Measurements from ENCODE around the gene ATP5PO. TPM values are rescaled to one million over a fixed set of nuclear protein-coding genes. Genes with fewer than 3 reads are reported as not detected.
A peak's percentile ranks its signal among the peaks of the same experiment; 100 is the strongest.

ATP5PO gene
- total RNA-seq, 1 donor, result 114 TPM

DNA sequence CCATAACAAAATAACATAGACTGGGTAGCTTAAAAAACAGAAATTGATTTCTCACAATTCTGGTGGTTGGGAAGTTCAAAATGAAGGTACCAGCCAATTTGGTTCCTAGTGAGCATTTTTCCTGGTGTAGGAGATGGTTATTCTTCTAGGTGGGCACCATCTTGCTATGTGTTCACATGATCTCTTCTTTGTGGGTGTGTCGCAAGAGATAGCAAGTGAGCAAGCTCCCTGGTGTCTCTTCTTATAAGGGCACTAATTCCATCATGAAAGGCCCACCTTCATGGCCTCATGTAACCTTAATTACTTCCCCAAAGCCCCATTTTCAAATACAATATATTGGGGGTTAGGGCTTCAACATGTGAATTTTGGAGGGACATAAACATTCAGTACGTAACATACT is 38.8 kb upstream of the ATP5PO start:
- TF ChIP-seq, protein P1, sequence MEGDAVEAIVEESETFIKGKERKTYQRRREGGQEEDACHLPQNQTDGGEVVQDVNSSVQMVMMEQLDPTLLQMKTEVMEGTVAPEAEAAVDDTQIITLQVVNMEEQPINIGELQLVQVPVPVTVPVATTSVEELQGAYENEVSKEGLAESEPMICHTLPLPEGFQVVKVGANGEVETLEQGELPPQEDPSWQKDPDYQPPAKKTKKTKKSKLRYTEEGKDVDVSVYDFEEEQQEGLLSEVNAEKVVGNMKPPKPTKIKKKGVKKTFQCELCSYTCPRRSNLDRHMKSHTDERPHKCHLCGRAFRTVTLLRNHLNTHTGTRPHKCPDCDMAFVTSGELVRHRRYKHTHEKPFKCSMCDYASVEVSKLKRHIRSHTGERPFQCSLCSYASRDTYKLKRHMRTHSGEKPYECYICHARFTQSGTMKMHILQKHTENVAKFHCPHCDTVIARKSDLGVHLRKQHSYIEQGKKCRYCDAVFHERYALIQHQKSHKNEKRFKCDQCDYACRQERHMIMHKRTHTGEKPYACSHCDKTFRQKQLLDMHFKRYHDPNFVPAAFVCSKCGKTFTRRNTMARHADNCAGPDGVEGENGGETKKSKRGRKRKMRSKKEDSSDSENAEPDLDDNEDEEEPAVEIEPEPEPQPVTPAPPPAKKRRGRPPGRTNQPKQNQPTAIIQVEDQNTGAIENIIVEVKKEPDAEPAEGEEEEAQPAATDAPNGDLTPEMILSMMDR (IDR thresholded peaks at IDR 0.05; ENCODE audit: insufficient read depth, low read depth, low read length), result no peak
- no peak for DNase-seq (ENCODE audit: low read depth)
- H3K4me3 ChIP-seq (ENCODE audit: low read depth, low read length), result no peak overlapping the region

DNA sequence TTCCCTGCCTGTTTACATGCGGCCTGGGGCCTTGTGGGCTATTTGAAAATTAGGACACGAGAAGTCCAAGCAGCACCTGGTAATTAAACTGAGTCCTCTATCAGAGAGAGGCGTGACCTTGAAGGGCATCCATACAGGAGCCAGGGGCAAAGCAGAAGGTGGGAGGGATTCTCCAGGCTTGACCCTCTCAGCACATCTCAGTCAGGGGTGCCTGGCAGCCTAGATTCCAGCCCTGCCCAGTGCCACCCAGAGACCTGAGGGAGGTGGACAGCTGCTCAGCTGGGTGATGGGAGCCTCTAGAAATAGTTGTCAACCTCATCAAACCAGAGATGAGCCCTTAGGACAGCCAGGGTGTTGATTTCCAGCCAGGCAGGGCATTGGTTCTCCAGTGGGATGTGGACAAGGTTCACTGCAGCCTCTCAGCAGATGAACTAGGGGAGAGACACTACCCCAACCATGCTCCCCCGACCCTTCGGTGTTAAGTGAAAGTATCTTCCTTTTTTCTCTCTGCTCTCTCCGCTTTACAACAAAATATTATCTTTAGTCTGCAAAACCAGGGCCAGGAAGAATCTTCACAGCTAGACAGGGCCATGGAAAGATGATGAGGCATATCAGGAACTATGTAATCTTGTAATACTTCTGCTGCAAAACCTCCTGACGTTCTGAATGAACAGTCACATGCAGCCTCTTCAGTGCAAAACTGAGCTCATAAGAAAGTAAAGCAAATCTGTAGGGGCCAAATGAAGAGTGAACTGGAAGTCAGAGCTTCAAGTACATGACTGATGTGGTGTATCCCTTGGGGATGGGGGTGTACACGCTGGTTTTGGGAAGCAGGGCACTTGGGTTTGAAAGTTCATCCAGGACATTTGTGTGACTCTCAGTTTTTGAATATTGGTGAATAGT is 35.9 kb upstream of the ATP5PO start:
- TF ChIP-seq, protein P1 (IDR thresholded peaks at IDR 0.05; ENCODE audit: insufficient read depth, low read depth, low read length), result no peak
- DNase-seq (ENCODE audit: low read depth), result peak; percentile 80

DNA sequence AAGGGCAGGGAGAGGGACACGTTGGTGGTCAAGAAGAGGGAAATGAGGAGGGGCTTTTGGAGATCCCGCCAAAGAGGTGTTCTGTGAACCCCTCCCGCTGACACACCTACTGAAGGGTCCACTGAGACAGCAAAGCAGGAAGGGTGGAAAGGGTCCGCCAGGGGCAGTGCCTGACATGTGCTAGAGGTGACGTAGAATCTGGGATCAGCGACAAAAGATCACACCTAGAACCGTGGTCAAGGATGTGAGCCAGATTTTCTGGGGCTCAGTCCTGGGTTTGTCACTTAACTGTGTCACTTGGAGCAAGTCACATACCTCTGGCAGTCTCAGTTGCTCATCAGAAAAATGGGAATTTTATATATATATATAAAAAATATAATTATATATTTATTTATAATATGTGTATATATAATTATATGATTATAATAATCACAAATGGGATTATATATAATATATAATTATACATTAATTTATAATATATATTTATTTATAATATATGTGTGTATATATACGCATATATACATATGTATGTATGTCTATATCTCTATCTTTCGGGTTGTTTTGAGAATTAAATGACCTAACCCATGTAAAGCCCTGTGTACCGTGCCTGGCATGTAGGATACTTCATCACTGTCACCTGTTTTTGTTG is 35.0 kb upstream of the ATP5PO start:
- TF ChIP-seq, protein P1 (IDR thresholded peaks at IDR 0.05; ENCODE audit: insufficient read depth, low read depth, low read length), result no peak
- no peak overlapping the region for H3K4me3 ChIP-seq (ENCODE audit: low read depth, low read length)

More for the DNA sequence above, 35.9 kb upstream of the ATP5PO start:
- H3K4me3 ChIP-seq (ENCODE audit: low read depth, low read length), result no peak overlapping the region

DNA sequence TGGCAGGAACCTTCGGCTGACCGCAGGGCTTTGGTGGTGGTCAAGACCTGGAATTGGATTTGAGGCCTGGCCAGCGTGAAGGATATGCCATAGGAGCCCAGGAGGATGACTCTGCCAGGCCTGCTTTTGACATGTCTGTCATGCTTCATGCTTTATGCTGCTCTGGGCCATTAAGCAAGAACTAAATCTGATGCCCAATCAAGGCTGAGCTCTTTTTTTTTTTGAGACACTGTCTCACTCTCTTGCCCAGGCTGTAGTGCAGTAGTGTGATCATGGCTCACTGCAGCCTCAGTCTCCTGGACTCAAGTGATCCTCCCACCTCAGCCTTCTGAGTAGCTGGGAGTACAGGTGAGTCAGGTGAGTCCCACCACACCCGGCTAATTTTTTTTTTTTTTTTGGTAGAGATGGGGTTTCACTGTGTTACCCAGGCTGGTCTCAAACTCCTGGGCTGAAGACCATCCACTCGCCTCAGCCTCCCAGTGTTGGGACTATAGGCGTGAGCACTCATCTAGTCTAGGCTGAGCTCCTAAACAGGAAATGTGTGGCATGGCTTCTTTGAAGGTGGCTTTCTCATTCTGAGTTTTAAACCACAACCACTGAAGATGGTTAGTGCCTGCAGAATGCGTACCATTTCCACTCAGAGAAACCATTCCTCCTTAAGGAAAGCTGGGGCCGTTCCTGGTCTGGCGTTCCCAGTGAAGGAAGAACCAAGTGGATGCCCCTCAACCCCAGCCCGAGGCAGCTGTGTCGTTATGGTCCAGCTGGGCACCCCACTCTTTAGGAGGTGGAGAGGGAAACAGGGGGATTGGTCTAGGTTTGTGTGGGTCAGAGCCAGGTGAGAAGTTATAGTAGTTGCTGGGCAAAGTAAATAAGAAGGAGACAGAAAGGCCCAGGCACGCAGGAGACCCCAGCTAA is 34.2 kb upstream of the ATP5PO start:
- TF ChIP-seq, protein P1 (IDR thresholded peaks at IDR 0.05; ENCODE audit: insufficient read depth, low read depth, low read length), result no peak
- no peak overlapping the region for H3K4me3 ChIP-seq (ENCODE audit: low read depth, low read length)
- no peak for DNase-seq (ENCODE audit: low read depth)

More for the DNA sequence above, 35.0 kb upstream of the ATP5PO start:
- DNase-seq (ENCODE audit: low read depth), result no peak

DNA sequence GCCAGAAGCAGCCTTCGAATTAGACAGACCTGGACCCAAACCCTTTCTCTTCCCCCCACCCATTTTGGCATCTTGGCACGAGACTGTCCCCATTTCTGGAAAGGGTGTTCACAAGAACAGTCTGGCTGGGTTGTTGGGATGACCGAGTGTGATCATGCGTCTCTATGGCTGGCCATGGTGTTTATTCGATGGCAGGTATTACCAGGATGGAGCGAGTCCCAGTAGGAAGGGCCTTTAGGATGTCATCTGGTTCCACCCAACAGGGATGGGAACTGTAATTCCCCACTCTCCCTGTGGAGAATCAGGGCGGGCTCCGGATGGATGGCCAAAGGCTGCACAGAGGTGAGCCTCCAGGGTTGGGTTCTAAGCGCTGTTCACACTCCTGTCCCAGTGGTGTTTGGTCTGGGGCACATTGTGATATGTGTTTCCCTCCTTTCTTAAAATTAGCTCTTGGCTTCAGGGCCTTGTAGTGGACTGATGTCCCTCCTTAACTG is 33.4 kb upstream of the ATP5PO start:
- H3K4me3 ChIP-seq (ENCODE audit: low read depth, low read length), result no peak overlapping the region
- TF ChIP-seq, protein P1 (IDR thresholded peaks at IDR 0.05; ENCODE audit: insufficient read depth, low read depth, low read length), result no peak
- no peak for DNase-seq (ENCODE audit: low read depth)
